Tibial nerve (tissue), 3 donors: ENCODE data around the gene SIVA1.

ENCODE experiments used
- CTCF ChIP-seq, 5 experiments: fragments of 200-600 bp in 3 of 5; fragments of 450-650 bp in 2 of 5; sonication (generic) in 3 of 5; IDR thresholded peaks; one replicate each; pipeline ENCODE4 v1.5.1; 2016 to 2019; ENCODE audit warnings: antibody characterized with exemption in 5 of 5, mild to moderate bottlenecking in 3 of 5, moderate library complexity in 2 of 5
- POLR2A ChIP-seq, 2 donors: fragments of 450-650 bp; IDR thresholded peaks; one replicate each; pipeline ENCODE4 v1.6.1; 2017; ENCODE audit warnings: antibody characterized with exemption in 2 of 2, mild to moderate bottlenecking in 2 of 2, moderate library complexity in 2 of 2

- TF ChIP-seq POLR2A (IDR thresholded peaks at IDR 0.05) (no peak), CTCF (IDR thresholded peaks at IDR 0.05) (no peak)
Measured at GRCh38 chr14:104794631-104794992, 41.7 kb downstream of the SIVA1 start.
